Measurements from ENCODE around the gene CDK11A. TPM values are rescaled to one million over a fixed set of nuclear protein-coding genes. Genes with fewer than 3 reads are reported as not detected.

The CDK11A gene
- polyA plus RNA-seq, 1 of the 3 experiments (the other 2 are of a cell fraction) = 24.0 TPM

GRCh38 chr1:1671365-1672119 is 52.6 kb downstream of the CDK11A start:
- no peaks in the 10 kb centered on the region; a peak in 1 of 4 replicates for H3K4me1 ChIP-seq (ENCODE audit: control insufficient read depth in 1 of 2, insufficient read depth in 2 of 2, low read depth in 1 of 2, low read length in 1 of 2)
- H3K9ac ChIP-seq = no peak overlapping the region
- peak; percentile 17 for DNase-seq
- H3K4me3 ChIP-seq (ENCODE audit: low read depth in 2 of 2, low read length in 1 of 2) = no peak overlapping the region
- H3K4me2 ChIP-seq = no peak overlapping the region
- no peaks in the 10 kb centered on the region for H4K20me1 ChIP-seq (ENCODE audit: insufficient read depth)
- peaks cover 0 to 27% of the 10 kb centered on the region in 2 experiments for H3K36me3 ChIP-seq (replicated peaks in 1 of 2; ENCODE audit: control insufficient read depth in 1 of 2, insufficient read depth in 2 of 2, low read length in 1 of 2)
- no peak overlapping the region for H3K27ac ChIP-seq (ENCODE audit: low read depth in 2 of 2, low read length in 1 of 2)
- no peaks in the 10 kb centered on the region for H3K9me3 ChIP-seq
- no peaks in the 10 kb centered on the region for H3K79me2 ChIP-seq (ENCODE audit: insufficient read depth)
- no peak overlapping the region for H2AFZ ChIP-seq (ENCODE audit: low read depth)
- TF ChIP-seq CHD2 (IDR thresholded peaks at IDR 0.05; ENCODE audit: low read length, partially characterized antibody) (no peak), RCOR1 (IDR thresholded peaks at IDR 0.05; ENCODE audit: low read length) (no peak), JUND (IDR thresholded peaks at IDR 0.05) (no peak), TEAD4 (IDR thresholded peaks at IDR 0.05; ENCODE audit: borderline replicate concordance, insufficient read depth) (no peak), REST (IDR thresholded peaks at IDR 0.05; ENCODE audit: low read depth, low read length) (no peak), EP300 (IDR thresholded peaks at IDR 0.05; ENCODE audit: borderline replicate concordance in 1 of 2, low read depth in 1 of 2, low read length in 1 of 2) (no peak), IRF3 (IDR thresholded peaks at IDR 0.05; ENCODE audit: low read depth, low read length) (no peak), USF2 (IDR thresholded peaks at IDR 0.05; ENCODE audit: borderline replicate concordance, low read depth, low read length) (no peak), GATA2 (CRISPR knock-in tag; IDR thresholded peaks at IDR 0.05) (no peak), USF1 (IDR thresholded peaks at IDR 0.05; ENCODE audit: borderline replicate concordance, low read depth) (no peak)
- POLR2A ChIA-PET = no interaction called here
- H3K9me2 ChIP-seq = no peaks in the 10 kb centered on the region
- 88% methylated on average over 19 of the region's 27 CpGs for WGBS (ENCODE audit: low lambda C conversion rate)
- CTCF ChIA-PET = no interaction called here
- H3K27me3 ChIP-seq (ENCODE audit: insufficient read depth) = no peaks in the 10 kb centered on the region
- H3F3A ChIP-seq (replicated peaks; ENCODE audit: insufficient read depth) = no peaks in the 10 kb centered on the region

Measured in SK-N-SH (cell line).